GM21390 (cell line): Measurements from ENCODE around the gene GNG12.

Source experiments
- ATAC-seq: cut with Tn5 transposase; IDR thresholded peaks from one replicate; pipeline ENCODE4 v1.9.1; 2021; ENCODE audit not compliant: unreplicated experiment

The GNG12 gene

DNA sequence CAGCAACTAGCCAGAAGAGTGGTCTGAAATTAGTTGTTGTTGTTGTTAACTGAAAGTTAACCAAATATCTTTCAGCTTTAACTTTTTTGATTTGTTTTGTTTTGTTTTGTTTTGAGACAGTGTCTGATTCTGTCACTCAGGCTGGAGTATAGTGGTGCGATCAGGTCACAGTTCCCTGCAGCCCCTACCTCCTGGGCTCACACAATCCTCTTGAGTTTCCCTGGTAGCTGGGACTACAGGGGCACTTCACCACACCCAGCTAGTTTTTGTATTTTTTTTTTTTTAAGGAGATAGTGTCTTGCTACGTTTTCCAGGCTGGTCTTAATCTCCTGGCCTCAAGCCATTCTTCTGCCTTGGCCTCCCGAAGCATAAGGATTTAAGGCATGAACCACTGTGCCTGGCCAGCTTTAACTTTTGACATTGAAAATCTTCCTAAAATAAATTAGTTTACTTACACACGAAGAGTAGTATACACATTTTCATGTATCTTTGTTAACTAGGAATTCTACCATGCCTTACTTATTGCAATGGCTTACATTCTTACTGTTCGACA lies 45.0 kb downstream of the GNG12 start:
- ATAC-seq = no peak

DNA sequence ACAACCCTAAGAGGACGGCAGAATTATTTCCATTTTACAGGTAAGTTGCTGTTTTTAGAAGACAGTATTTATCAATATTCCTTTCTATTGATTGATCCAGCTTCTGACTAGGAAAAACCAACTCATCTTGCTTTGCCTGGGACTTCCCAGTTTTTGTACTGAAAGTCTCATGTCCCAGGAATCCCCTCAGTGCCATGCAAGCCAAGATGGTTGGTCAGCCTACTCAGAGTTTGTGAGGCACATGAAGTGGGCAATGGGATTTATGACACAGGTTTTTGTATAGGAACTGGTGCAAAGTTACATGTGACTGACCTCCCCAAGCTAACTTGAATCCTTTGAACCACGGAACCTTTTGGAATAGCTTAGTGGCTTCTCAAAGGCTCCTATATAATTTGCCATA lies 45.5 kb downstream of the GNG12 start:
- ATAC-seq = no peak

DNA sequence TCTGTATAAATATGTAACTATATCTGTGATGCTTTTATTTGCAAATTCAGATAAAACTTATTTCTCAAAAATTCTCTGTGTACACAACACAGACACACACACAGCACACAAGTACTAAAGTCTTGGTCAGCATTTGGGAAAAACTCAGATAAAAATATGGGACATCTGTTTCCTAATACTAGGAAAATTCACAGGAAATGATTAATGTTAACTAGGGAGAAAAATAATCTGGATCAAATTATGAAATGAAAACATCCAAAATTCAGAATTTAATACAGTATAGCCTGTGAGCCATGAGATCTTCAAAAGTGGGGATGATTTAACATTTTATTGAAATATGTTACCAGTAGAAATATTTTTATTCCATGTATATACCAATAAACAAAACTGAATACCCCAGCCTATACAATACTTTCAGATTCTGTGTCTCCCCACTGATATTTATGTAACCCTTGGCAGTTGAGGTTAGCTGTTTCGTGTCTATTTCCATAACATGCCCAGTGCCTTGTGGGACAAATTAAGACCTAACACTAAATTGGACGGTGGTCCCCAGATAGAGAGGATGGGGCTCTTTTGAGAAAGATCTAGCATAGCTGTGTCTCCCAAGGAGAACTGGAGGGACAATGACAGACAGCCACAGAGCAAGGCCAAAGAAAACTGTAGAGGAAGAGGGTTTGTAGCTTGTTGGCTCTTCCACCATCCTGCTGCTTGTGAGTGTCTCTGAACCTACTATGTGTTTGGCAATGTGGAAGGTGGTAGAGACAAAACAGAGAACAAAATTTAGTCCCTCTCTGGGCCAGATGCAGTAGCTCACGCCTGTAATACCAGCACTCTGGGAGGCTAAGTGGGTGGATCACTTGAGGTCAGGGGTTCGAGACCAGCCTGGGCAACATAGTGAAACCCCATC lies 47.2 kb downstream of the GNG12 start:
- no peak for ATAC-seq

DNA sequence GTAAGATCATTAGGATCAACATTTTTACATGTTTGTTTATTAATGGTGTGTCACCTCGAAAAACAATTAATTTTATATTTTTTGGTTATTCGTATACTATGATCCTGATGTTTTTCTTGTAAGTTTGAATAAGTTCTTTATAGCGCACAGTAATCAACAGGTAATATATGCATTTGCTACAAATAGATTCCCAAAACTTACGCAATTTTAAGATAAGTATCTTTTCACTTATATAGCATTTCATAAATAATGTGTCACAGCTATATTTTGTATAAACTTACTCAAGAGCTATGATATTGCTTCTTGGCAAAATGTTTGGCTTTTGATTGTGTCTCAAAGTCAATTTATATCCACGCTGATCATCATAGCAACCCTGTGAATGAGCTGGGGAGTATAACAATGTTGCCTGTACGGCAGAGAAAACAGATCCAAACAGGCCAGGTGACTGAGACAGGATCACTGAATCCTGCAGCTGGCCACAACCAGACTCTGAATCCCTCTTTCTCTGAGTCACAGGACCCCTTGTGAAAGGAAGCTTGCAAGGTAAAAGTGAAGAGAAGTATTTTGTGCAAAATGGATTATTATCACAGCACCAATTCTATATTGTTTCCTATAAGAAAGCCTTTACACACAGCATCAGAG lies 48.6 kb downstream of the GNG12 start:
- no peak for ATAC-seq

DNA sequence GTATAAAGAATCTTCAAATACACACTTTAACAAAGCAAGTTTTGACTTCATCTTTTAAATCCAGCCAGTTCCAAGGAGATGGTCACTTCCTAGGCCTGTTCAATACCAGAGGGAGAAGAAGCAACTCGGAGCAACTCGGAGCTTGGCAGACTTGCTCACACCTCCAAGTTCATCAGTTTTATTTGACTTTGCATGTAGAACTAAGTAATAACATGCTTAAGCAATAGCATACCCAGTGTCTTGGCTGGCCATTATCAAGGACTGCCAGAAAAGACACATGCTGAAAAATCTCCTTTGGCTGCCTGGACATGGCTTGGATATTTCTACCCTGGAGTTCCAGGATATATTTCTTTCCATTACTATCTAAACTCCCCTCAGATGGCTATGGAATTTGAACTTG lies 52.6 kb downstream of the GNG12 start:
- no peak for ATAC-seq

DNA sequence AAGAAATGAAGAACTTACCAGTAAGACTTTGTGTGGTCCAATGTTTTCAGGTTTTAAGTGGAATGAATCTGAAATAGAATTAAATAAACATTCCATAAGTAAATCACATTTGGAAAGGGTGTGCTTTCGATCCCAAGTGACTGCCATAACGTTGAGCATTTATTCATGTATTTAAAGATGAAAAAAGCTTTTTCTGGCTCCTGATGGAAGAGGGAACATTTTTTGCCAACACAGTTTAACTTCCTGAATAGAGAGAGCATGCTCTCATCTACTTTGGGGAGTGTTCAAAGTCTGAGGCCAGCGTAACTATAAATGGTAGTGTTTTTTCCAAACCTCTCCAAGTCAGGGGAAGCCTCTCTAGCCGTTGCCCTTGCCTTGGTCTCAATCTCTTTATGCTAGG lies 55.8 kb downstream of the GNG12 start:
- no peak for ATAC-seq

DNA sequence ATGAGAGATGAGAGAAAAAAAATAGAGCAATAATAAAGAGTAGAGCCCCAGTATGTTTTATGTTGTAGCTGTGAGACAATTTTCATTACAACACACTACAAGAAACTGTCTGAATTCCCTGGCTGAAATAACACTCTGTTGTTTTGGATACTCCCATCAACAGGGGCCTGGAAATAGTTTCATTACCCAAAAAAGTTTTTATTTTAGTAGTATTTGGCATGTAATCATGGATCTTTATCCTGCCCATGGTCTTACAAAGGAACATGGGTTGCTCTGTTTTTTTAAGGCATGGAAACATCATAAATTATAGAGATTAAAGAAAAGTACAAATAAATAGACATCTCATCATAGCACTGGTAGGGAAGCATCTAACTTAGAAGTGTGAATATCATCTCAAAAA lies 56.3 kb downstream of the GNG12 start:
- ATAC-seq = no peak

DNA sequence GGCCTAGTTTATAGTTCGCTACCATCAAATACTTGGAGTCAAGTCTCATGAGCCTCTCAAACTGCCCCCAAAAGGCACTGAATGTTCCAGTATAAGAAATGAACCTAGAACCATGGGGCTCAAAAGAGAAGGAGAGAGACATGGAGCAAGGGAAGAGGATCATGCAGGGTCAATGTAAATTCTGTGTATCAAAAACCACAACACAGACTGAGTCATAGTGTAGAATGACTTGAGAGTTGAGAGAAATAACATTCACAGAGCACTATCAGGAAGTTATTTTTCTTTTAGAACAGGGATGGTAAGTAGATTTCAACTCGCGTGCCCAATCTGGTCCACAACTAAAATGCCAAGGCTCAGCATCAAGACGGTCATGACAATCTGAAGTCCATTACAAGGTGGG lies 59.8 kb downstream of the GNG12 start:
- no peak for ATAC-seq

DNA sequence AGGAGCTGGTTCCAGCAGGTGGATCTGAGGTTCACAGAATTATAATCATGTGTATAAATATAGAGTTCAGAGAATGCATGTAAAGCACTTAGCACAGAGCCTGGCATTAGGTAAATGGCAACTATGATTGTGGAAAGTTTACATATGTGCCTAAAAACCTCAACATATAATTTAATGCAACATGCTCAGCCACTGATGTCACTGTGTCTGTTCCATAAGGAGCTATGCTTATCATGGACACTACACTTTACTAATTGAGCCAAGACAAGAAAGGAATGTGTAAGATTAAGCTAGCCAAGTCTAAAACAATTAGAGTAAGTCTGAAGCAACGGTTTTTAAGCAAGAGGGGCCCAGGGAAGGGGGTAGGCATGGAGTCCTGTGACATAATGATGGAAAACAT lies 61.5 kb downstream of the GNG12 start:
- no peak for ATAC-seq

DNA sequence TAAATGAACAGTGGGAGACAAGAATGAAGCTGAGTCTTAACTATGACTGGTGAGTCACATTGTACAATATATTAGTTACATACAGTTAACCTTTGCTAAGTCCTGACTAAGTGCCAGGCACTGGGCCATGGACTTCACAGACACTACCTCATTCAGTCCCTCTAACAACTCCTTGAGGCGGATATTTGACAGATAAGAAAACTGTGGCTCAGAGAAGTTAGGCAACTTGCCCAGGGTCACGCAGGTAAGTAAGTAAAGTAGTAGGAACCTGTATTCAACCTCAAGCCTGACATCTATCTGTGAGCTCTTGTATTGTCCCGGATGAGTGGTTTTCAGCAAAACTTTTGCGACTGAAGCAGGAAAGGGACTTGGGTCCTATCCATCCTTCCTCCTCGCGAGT lies 62.1 kb downstream of the GNG12 start:
- no peak for ATAC-seq

DNA sequence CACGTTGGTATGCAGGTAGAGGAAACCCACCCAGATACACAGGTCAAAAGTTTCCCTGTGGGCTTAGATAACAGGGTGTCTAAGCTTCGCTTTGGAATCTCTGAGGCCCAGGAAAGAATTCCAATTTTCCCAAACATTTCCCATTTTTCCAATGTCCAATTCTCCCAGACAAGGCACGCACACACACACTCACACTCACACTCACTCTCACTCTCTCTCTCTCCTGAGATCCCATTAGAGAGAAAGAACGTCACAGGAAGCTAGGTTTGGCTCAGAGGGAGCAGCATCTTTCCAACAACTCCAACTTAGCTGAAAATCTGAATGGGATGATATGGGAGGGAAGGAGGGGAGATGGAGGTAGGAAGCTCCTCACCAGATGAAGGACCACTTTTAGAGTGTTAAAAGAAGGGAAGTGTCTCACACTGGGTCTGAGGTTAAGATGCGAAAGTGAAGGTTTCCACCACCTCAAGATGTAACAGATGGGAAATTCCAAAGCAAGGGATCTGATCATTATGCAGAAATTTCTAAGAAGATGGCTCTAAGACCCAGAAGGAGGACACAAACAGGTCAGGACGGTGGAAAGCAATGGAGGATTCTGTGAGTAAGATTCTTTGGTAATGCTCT lies 63.5 kb downstream of the GNG12 start:
- no peak for ATAC-seq

DNA sequence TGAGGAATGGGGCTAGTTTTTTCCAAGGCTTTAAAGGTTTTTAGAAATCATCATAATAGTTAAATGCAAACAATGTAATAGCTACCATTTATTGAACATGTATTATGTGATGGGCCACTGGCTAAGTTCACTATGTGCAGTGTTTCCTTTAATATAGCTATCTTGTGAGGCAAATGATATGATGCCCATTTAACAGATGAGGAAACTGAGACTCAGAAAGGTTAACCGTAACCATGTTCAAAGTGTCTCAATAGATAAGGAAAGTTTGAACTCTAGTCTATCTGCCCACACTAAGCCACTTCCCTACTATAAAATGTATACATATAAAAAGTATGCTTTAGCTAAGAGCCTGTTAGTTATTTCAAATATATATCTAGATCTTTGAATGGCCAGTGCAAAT lies 64.8 kb downstream of the GNG12 start:
- no peak for ATAC-seq

DNA sequence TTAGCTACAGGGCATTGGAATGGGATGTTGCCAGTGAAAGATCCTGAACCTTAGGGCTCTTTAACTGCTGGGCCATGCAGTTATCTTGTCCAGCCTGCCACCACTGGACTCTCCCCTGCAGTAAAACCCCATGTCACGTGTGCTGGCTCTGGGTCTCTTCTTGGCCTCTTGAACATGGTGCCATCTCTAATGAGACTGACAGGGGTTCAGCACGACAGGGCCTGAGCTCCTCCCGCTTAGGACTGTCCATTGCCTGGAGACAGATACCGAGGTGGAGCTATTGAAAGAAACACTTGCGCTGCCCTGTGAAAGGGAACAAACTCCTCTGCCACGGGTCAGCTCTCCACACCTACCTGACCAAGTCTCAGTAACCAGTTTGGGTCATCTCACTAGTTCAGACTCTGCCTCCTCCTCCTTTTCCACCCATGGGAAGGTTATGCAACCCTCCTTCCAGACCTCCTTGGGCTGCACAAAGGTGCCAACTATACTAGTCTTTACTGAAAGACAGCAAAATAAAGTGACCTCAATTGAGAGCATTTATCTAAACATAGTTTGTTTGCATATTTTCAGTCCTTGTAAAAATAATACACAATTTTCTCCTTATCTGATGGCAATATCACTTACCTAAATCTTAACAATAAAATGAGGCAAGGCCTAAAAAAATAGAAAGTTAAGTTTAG lies 66.0 kb downstream of the GNG12 start:
- ATAC-seq = no peak

DNA sequence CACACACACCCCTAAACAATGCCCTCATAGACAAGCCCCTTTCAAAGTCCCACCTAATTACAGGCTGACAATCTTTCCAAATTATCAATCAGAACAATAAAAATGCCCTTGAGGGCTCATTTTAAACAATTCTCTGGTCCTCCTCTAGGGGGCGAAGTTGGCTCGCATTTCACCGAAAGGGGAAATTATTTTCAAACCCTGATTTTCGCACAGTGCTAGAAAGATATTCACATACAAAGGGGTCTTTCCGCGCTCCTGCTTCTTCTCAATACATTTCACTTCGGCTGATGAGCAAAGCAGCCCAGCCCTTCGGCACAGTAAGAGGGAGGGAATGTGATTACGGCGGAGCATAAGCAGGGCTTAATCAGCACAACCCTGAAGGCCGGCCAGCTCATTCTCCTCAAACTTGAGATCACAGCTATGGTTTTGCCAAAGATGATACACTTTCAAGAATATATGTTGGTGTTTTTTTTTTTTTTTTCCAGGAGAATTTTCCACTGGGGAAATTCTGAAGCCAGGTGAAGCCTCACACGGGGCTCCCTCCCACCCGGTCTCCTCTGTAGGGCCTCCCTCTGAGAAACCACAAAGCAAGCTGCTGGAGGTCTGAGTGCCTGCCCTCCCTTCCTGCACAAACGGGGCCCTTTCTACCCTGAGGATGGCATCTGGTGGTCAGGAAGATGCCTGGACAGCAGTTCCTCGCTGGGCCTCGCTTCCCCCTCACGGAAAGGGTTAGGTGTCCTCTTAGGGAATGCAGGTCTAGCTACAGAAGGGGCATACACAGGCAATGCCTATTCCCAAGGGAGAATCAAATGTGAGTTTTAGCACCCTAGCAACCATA lies 66.9 kb downstream of the GNG12 start:
- ATAC-seq = peak; percentile 59

DNA sequence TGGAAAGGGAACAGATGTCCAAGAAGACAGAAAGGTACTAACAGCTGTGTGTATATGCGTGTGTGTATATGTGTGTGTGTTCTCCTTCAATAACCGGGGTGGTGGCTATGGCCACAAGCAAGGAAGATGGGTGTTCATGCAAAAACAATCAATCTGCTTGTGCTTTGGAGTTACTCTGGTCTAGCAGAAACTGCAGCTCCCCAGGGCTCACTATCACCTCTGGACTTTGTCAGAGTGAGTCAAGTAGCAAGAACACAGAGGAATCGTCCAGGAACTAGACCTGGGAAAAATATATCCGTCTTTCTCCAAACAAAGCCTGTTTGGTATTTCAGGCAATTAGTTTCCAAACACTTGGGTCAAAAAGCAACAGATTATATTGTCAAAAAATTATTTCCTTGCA lies 68.6 kb downstream of the GNG12 start:
- ATAC-seq = no peak

DNA sequence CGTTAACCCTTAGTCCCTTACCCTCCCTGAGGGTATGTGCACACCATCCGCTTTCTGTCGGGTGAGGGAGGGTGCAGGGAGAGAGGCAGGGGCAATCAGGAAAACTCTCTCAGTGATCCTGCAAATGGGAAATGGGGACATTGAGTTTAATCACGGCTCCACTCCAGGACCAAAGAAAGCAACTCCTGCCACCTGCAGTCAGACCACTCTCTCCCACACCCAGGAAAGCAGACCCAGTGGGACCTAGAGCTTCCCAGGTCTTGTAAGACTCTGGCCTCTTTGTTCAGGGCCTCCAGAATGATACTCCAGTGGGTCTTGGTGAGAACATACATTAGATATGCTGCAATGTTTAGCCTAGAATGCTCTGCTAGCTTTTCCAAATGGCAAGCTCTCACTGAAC lies 71.5 kb downstream of the GNG12 start:
- no peak for ATAC-seq

DNA sequence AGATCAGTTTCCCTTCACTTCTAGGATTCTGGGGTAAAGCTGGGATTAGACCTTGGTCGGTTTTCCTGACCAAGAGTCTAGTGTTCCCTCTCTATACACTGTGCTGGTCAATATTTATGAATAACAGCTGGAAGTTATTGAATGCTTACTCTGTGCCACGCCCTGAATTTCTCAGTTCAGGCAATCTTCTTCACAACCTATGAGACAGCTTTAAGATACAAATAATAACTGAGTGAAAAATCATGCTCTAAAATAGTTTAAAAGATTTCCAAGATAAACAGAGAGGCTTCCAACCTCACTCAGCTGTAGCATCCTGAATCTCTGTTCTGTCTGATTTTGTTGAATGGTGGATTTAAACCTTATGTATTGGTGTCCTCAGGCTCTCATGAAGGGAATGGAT lies 72.2 kb downstream of the GNG12 start:
- no peak for ATAC-seq

DNA sequence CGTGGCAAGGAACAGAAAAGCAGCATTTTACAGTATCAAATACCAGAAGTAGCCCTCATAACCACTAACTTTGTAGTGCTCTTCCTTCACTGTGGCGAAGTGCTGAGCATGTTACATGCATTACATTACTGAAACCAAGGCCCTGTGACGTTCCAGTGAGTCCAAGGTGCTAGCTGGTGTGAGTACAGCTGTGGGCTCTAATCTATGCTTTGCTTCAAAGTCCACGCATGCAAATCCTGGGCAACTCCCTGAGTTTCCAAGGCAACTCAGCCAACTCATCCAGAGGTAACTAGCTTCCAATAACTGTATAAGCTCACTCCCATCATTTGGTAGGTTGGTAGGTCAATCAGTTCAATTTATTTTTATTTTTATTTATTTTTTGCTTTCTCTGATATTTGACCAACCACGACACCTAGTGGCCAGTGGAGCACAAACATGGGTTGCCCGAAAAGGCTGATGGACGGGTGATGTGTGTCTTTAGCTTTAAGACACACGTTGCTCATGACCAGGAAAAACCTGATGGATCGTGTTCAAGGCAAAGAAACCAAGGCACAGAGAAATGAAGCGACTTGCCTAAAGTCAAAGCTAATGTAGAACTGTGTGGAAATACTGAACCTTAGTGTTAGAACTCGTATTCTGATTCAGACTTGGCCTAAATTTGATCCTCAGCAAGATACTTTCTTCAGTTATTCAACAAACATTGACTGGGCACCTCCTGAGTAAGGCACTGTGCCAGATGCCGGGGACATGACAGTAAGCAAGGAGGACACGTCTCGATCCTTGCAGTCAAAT lies 73.0 kb downstream of the GNG12 start:
- peak; percentile 99 for ATAC-seq

DNA sequence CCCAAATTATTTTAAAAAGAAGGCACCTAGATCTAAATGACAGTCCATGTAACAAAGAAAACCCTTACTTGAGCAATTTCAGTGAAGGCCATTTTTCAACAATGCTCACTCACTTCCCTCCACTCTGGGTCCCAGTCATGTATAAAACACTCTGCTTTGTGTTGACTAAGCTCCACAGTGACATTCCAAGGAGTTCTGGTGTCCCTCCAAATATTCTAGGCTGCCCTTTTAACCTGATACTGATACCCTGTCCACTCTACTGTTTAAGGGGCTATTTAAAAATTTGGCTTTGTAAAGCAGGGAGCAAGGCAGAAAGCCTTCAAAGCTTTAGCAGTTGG lies 73.6 kb downstream of the GNG12 start:
- ATAC-seq = peak; percentile 17

DNA sequence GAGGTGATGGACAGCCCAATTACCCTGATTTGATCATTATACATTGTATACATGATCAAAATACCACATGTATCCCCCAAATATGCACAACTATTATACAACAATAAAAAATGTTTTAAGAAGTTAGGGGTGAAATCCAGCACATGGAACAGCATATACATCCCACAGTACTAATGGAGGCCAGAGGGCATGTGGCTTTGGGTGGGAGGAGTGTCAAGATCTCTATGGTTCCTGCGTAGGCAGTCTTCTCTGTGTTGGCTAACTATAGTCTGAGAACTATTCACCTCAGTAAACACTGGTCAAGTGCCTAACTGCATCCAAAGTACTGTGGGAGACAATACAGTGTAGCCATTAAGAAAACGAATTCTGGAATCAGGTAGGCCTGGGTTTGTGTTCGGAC lies 74.2 kb downstream of the GNG12 start:
- no peak for ATAC-seq
